Endodermal cell (in vitro differentiated cells): ENCODE data around the gene PCDHGC3. TPM values are rescaled to one million over a fixed set of nuclear protein-coding genes. Genes with fewer than 3 reads are reported as not detected.

ENCODE experiments used
- DNase-seq: peaks from one replicate; pipeline ENCODE4 v3.0.0-alpha.2; 2017
- H3K27ac ChIP-seq: 2 replicates; pipeline ENCODE4 v1.5.1; 2013; ENCODE audit warnings: mild to moderate bottlenecking, low read depth, low read length, moderate library complexity
- H3K27me3 ChIP-seq: 2 replicates; pipeline ENCODE4 v1.6.1; 2013; ENCODE audit warnings: mild to moderate bottlenecking, low read length, moderate library complexity; ENCODE audit not compliant: insufficient read depth, control insufficient read depth, poor library complexity, severe bottlenecking
- H3K36me3 ChIP-seq: 2 replicates; pipeline ENCODE4 v1.7.0; 2013; ENCODE audit warnings: mild to moderate bottlenecking, low read length, moderate library complexity; ENCODE audit not compliant: control insufficient read depth, insufficient read depth
- H3K4me1 ChIP-seq: one replicate; pipeline ENCODE4 v1.7.0; 2013; ENCODE audit warnings: low read length; ENCODE audit not compliant: control insufficient read depth, insufficient read depth
- H3K4me3 ChIP-seq: 2 replicates; pipeline ENCODE4 v1.5.1; 2013; ENCODE audit warnings: mild to moderate bottlenecking, low read length, moderate library complexity
- H3K9ac ChIP-seq: 2 replicates; pipeline ENCODE4 v1.6.1; 2013; ENCODE audit warnings: mild to moderate bottlenecking, low read length, moderate library complexity; ENCODE audit not compliant: poor library complexity, severe bottlenecking; ENCODE audit errors: extremely low read depth
- H3K9me3 ChIP-seq: 2 replicates; pipeline ENCODE4 v1.6.1; 2013; ENCODE audit warnings: mild to moderate bottlenecking, low read length, moderate library complexity; ENCODE audit not compliant: control insufficient read depth
- H3K27ac Mint-ChIP-seq: 2 replicates; pipeline ENCODE4 v1.8.0; 2020; ENCODE audit warnings: mixed read lengths
- H3K27me3 Mint-ChIP-seq: 2 replicates; pipeline ENCODE4 v1.8.0; 2021; ENCODE audit warnings: mild to moderate bottlenecking, mixed read lengths; ENCODE audit not compliant: insufficient read depth
- H3K36me3 Mint-ChIP-seq: 2 replicates; pipeline ENCODE4 v1.8.0; 2020; ENCODE audit warnings: low read depth, mixed read lengths
- H3K4me1 Mint-ChIP-seq: 2 replicates; pipeline ENCODE4 v1.8.0; 2020; ENCODE audit warnings: mixed read lengths
- H3K4me3 Mint-ChIP-seq: 2 replicates; pipeline ENCODE4 v1.8.0; 2020; ENCODE audit warnings: mild to moderate bottlenecking, moderate library complexity, mixed read lengths
- H3K9me3 Mint-ChIP-seq: 2 replicates; pipeline ENCODE4 v1.8.0; 2020; ENCODE audit warnings: mild to moderate bottlenecking, mixed read lengths
- whole genome bisulfite sequencing, 2 experiments: methylation state at CpG; one replicate each; pipeline versions ENCODE4 v1.1.5 to v1.1.7; 2013; ENCODE audit warnings: missing lambda C conversion rate in 2 of 2, mixed read lengths in 1 of 2; ENCODE audit not compliant: insufficient coverage in 1 of 2, insufficient read length in 1 of 2; 5-methylcytosine and 5-hydroxymethylcytosine counted together
- total RNA-seq, 2 donors: library from RNA; stranded (reverse); fragmentation: NEBNext Ultra II Directional in 1 of 2; extraction: Animal tissue kit (Norgen Biotek cat#: 25700) in 1 of 2; gene quantifications; 2 replicates in 1 of 2; 3 replicates in 1 of 2; pipeline ENCODE4 v1.2.1, GENCODE V29; 2021
- TF ChIP-seq, protein P1 (sequence below): fragments of 200-600 bp; sonication (generic); conservative IDR thresholded peaks from 2 replicates; pipeline ENCODE4 v1.5.0; 2021; ENCODE audit warnings: antibody characterized with exemption, mild to moderate bottlenecking

Gene PCDHGC3
- total RNA-seq, 2 donors from 2014 or later: 13.9 to 27.6 TPM

DNA sequence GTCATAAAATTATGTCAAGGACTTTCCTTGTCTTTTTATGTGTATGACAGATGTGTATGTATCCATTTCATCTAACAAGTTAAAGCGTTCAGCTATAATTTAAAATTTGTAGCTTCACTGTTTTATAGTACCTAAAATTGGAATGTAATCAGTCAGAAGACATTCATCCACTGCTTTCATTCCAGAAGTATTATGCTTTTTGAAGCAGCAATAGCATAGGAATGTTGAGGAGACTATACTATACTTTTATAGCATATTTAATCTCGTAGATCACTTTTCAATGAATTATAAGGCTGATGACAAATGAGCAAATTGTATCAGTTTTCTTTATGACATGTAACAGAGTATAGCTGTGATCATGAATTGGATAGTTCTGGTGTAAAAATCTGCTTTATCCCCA, 38.5 kb upstream of the PCDHGC3 start:
- H3K4me3 Mint-ChIP-seq: no peak overlapping the region
- H3K9ac ChIP-seq: no peak overlapping the region
- no peaks in the 10 kb centered on the region for H3K4me1 Mint-ChIP-seq
- H3K27me3 Mint-ChIP-seq: no peaks in the 10 kb centered on the region
- H3K27me3 ChIP-seq: no peaks in the 10 kb centered on the region
- TF ChIP-seq, protein P1, sequence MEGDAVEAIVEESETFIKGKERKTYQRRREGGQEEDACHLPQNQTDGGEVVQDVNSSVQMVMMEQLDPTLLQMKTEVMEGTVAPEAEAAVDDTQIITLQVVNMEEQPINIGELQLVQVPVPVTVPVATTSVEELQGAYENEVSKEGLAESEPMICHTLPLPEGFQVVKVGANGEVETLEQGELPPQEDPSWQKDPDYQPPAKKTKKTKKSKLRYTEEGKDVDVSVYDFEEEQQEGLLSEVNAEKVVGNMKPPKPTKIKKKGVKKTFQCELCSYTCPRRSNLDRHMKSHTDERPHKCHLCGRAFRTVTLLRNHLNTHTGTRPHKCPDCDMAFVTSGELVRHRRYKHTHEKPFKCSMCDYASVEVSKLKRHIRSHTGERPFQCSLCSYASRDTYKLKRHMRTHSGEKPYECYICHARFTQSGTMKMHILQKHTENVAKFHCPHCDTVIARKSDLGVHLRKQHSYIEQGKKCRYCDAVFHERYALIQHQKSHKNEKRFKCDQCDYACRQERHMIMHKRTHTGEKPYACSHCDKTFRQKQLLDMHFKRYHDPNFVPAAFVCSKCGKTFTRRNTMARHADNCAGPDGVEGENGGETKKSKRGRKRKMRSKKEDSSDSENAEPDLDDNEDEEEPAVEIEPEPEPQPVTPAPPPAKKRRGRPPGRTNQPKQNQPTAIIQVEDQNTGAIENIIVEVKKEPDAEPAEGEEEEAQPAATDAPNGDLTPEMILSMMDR: no peak
- no peak for DNase-seq
- peaks cover 30% of the 10 kb centered on the region for H3K36me3 Mint-ChIP-seq
- H3K27ac ChIP-seq: no peak overlapping the region
- H3K4me3 ChIP-seq: no peak overlapping the region
- H3K9me3 ChIP-seq: peaks cover 20% of the 10 kb centered on the region
- H3K36me3 ChIP-seq: no peaks in the 10 kb centered on the region
- 80 to 100% methylated on average over 1 of the region's 2 CpGs for WGBS, 2 experiments
- H3K9me3 Mint-ChIP-seq: peaks cover 24% of the 10 kb centered on the region
- H3K27ac Mint-ChIP-seq: no peak overlapping the region
- H3K4me1 ChIP-seq: no peaks in the 10 kb centered on the region

DNA sequence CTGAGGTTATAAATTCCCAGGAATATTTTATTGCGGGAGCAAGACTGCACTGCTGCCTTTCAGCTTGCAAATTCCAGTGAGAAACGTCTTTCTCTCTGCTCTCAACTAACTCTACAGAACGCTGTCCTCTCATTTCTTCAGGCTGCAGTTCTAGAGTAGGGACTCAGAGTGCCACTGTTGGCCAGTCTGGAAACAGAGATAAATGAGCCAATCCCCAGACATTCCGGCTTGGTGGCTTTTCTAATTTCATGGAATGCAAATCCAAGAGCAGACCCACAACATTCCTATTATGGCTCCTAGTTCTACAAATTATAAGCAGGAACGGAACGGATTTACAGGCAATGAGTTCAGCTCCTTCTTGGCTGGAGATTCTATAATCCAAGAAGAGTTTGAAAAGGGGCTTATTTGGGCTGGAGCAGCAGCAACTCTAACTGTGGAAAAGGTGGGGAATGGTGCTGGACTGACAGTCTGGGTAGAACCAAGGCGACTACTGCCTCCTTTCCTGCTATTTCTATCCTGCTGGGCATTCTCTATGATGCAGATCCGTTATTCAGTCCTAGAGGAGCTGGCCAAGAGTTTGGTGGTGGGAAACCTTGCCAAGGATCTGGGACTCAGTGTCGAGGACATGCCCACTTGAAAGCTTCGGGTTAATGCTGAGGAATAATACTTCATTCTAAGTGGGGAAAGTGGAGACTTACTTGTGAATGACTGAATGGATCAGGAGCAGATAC, 36.2 kb upstream of the PCDHGC3 start:
- TF ChIP-seq, protein P1: no peak
- Histone ChIP-seq H3K9ac (no peak overlapping the region), H3K27ac (no peak overlapping the region), H3K27me3 (no peaks in the 10 kb centered on the region), H3K4me3 (no peak overlapping the region), H3K36me3 (no peaks in the 10 kb centered on the region), H3K9me3 (peaks cover 9% of the 10 kb centered on the region), H3K4me1 (no peaks in the 10 kb centered on the region)
- no peaks in the 10 kb centered on the region for H3K4me1 Mint-ChIP-seq
- WGBS, 2 experiments: 90 to 92% methylated on average over 8 to 10 of the region's 10 CpGs
- H3K4me3 Mint-ChIP-seq: no peak overlapping the region
- H3K27me3 Mint-ChIP-seq: no peaks in the 10 kb centered on the region
- no peak overlapping the region for H3K27ac Mint-ChIP-seq
- peaks cover 16% of the 10 kb centered on the region for H3K36me3 Mint-ChIP-seq
- no peak for DNase-seq
- peaks cover 5% of the 10 kb centered on the region for H3K9me3 Mint-ChIP-seq

- no peaks in the 10 kb centered on the region for H3K27me3 Mint-ChIP-seq
- no peak overlapping the region for H3K4me3 Mint-ChIP-seq
- H3K4me1 ChIP-seq: no peaks in the 10 kb centered on the region
- H3K27ac ChIP-seq: no peak overlapping the region
- peaks cover 3% of the 10 kb centered on the region for H3K9me3 ChIP-seq
- no peaks in the 10 kb centered on the region for H3K4me1 Mint-ChIP-seq
- WGBS, 2 experiments: 90 to 91% methylated on average over 8 to 9 of the region's 9 CpGs
- H3K4me3 ChIP-seq: no peak overlapping the region
- peaks cover 3% of the 10 kb centered on the region for H3K9me3 Mint-ChIP-seq
- H3K36me3 ChIP-seq: no peaks in the 10 kb centered on the region
- H3K27ac Mint-ChIP-seq: no peak overlapping the region
- DNase-seq: no peak
- TF ChIP-seq, protein P1: no peak
- H3K9ac ChIP-seq: no peak overlapping the region
- peaks cover 16% of the 10 kb centered on the region for H3K36me3 Mint-ChIP-seq
- H3K27me3 ChIP-seq: no peaks in the 10 kb centered on the region
Observed at GRCh38 chr5:141440341-141440740, 35.4 kb upstream of the PCDHGC3 start.
